Upper lobe of right lung (tissue), 1 donor: Measurements from ENCODE around the gene LRP1B. TPM values are rescaled to one million over a fixed set of nuclear protein-coding genes. Genes with fewer than 3 reads are reported as not detected.

Experiments
- ATAC-seq: fragments of 200-7000 bp; cut with Tn5 transposase; one replicate; pipeline ENCODE4 v1.9.1; 2020; ENCODE audit warnings: mild to moderate bottlenecking, moderate library complexity
- DNase-seq: peaks from one replicate; pipeline ENCODE4 v3.0.0-alpha.2; 2020
- H3K27ac ChIP-seq: fragments of 200-600 bp; one replicate; pipeline ENCODE4 v1.8.0; 2022
- H3K27me3 ChIP-seq: fragments of 200-600 bp; one replicate; pipeline ENCODE4 v1.8.0; 2022; ENCODE audit warnings: mild to moderate bottlenecking
- H3K36me3 ChIP-seq: fragments of 200-600 bp; one replicate; pipeline ENCODE4 v1.8.0; 2022
- H3K4me1 ChIP-seq: fragments of 200-600 bp; one replicate; pipeline ENCODE4 v1.8.0; 2022
- H3K4me3 ChIP-seq: fragments of 200-600 bp; one replicate; pipeline ENCODE4 v1.8.0; 2022; ENCODE audit warnings: mild to moderate bottlenecking
- H3K9me3 ChIP-seq: fragments of 200-600 bp; one replicate; pipeline ENCODE4 v1.8.0; 2022
- CTCF ChIP-seq: fragments of 200-600 bp; IDR thresholded peaks from one replicate; pipeline ENCODE4 v1.8.0; 2022; ENCODE audit warnings: antibody characterized with exemption
- intact Hi-C: fragments of 100-400 bp; cut with DNase I; formaldehyde crosslinking; loops from one replicate; pipeline ENCODE4 v1.11.0; 2022
- total RNA-seq: library from RNA; stranded (reverse); fragmentation: NEBNext Ultra II Directional; extraction: Animal tissue kit (Norgen Biotek cat#: 25700); gene quantifications from one replicate; pipeline ENCODE4 v1.2.1, GENCODE V29; 2021
- donor health status: DM: no; HTN: yes; CAD: no; lungs with severe emphysema.

Gene LRP1B
- total RNA-seq, 1 donor from 2014 or later = 0.12 TPM

- DNase-seq = no peak
- intact Hi-C loops = no loop called here
- TF ChIP-seq CTCF = no peak
- Histone ChIP-seq H3K4me1 (no peaks in the 10 kb centered on the region), H3K4me3 (no peak overlapping the region), H3K9me3 (no peaks in the 10 kb centered on the region), H3K27me3 (no peaks in the 10 kb centered on the region), H3K27ac (no peak overlapping the region), H3K36me3 (no peaks in the 10 kb centered on the region)
- no peak for ATAC-seq
Measured at GRCh38 chr2:141586985-141587384, 543.8 kb downstream of the LRP1B start.

GRCh38 chr2:141582213-141582612 is 548.6 kb downstream of the LRP1B start:
- H3K27me3 ChIP-seq = no peaks in the 10 kb centered on the region
- TF ChIP-seq CTCF = no peak
- intact Hi-C loops = no loop called here
- DNase-seq (no peak), ATAC-seq (no peak)
- H3K4me3 ChIP-seq = no peak overlapping the region
- no peaks in the 10 kb centered on the region for H3K9me3 ChIP-seq
- H3K36me3 ChIP-seq = no peaks in the 10 kb centered on the region
- H3K27ac ChIP-seq = no peak overlapping the region
- no peaks in the 10 kb centered on the region for H3K4me1 ChIP-seq

- Histone ChIP-seq H3K4me1 (no peaks in the 10 kb centered on the region), H3K36me3 (no peaks in the 10 kb centered on the region), H3K27ac (no peak overlapping the region), H3K4me3 (no peak overlapping the region), H3K27me3 (no peaks in the 10 kb centered on the region), H3K9me3 (no peaks in the 10 kb centered on the region)
- DNase-seq (no peak), ATAC-seq (no peak)
- no peak for TF ChIP-seq CTCF
- intact Hi-C loops = no loop called here
Measured at GRCh38 chr2:141579071-141579470, 551.7 kb downstream of the LRP1B start.

- ATAC-seq = no peak
- DNase-seq = no peak
- intact Hi-C loops = no loop called here
Measured at GRCh38 chr2:141570474-141571131, 560.2 kb downstream of the LRP1B start.

GRCh38 chr2:141569941-141570340 is 560.9 kb downstream of the LRP1B start:
- Histone ChIP-seq H3K4me1 (no peaks in the 10 kb centered on the region), H3K27me3 (no peaks in the 10 kb centered on the region), H3K36me3 (no peaks in the 10 kb centered on the region), H3K9me3 (no peaks in the 10 kb centered on the region), H3K4me3 (no peak overlapping the region), H3K27ac (no peak overlapping the region)
- ATAC-seq (no peak), DNase-seq (no peak)
- no peak for TF ChIP-seq CTCF
- intact Hi-C loops = no loop called here

More at GRCh38 chr2:141570474-141571131, 560.2 kb downstream of the LRP1B start:
- Histone ChIP-seq H3K4me1 (no peaks in the 10 kb centered on the region), H3K36me3 (no peaks in the 10 kb centered on the region), H3K27me3 (no peaks in the 10 kb centered on the region), H3K4me3 (no peak overlapping the region), H3K27ac (no peak overlapping the region), H3K9me3 (no peaks in the 10 kb centered on the region)
- TF ChIP-seq CTCF = no peak

- no peak for DNase-seq
- TF ChIP-seq CTCF = no peak
- intact Hi-C loops = no loop called here
- H3K27me3 ChIP-seq = no peaks in the 10 kb centered on the region
- no peak overlapping the region for H3K4me3 ChIP-seq
- no peak for ATAC-seq
- H3K27ac ChIP-seq = no peak overlapping the region
- no peaks in the 10 kb centered on the region for H3K36me3 ChIP-seq
- no peaks in the 10 kb centered on the region for H3K4me1 ChIP-seq
- H3K9me3 ChIP-seq = no peaks in the 10 kb centered on the region
Measured at GRCh38 chr2:141565597-141565996, 565.2 kb downstream of the LRP1B start.
